Umbilical cord (tissue), 1 donor: ENCODE data around the gene SMAP2. TPM values are rescaled to one million over a fixed set of nuclear protein-coding genes. Genes with fewer than 3 reads are reported as not detected.

ENCODE experiments used
- total RNA-seq: library from RNA; depleted of rRNA; stranded (reverse); fragments of >200 nt; gene quantifications from one replicate; pipeline ENCODE4 v1.2.3, GENCODE V29; 2014; ENCODE audit warnings: low replicate concordance; ENCODE audit not compliant: insufficient read depth

Gene SMAP2
- total RNA-seq, 1 donor from 2014 or later, result 20.2 TPM

Other genes with a start within 250 kb of the SMAP2 start
- 73.9 TPM for gene RLF, start 212.3 kb upstream of the SMAP2 start, total RNA-seq
- gene TMCO2, start 125.8 kb upstream of the SMAP2 start, total RNA-seq, result not detected
- gene ZMPSTE24, start 115.5 kb upstream of the SMAP2 start, total RNA-seq, result 60.7 TPM
- 9.1 TPM for gene COL9A2, start 56.4 kb upstream of the SMAP2 start, total RNA-seq
- 6.5 TPM for gene ZFP69B, start 76.7 kb downstream of the SMAP2 start, total RNA-seq
- gene ZFP69, start 103.6 kb downstream of the SMAP2 start, total RNA-seq, result 8.9 TPM
- 5.3 TPM for gene EXO5, start 135.0 kb downstream of the SMAP2 start, total RNA-seq
- gene ZNF684, start 157.9 kb downstream of the SMAP2 start, total RNA-seq, result 6.7 TPM